ENCODE measurements around the gene CFAP157.

DNA sequence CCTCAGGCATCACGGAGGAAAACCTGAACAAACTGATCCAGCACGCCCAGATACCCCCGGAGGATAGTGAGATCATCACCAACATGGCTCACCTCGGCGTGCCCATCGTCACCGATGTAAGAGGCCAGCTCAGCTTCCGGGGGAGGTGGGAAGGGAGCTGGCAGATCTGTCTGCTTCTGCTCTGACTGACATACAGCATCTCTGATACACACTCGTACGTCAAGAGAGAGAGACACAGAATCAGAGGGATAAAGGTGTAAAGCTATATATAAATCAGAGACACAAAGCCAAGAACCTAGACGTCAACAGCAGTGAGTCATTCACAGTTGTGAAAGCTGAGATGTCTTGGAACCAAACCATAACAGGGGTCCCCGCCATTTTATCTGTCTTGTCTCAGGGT lies 30.1 kb upstream of the CFAP157 start:
- TF ChIP-seq, protein P1, sequence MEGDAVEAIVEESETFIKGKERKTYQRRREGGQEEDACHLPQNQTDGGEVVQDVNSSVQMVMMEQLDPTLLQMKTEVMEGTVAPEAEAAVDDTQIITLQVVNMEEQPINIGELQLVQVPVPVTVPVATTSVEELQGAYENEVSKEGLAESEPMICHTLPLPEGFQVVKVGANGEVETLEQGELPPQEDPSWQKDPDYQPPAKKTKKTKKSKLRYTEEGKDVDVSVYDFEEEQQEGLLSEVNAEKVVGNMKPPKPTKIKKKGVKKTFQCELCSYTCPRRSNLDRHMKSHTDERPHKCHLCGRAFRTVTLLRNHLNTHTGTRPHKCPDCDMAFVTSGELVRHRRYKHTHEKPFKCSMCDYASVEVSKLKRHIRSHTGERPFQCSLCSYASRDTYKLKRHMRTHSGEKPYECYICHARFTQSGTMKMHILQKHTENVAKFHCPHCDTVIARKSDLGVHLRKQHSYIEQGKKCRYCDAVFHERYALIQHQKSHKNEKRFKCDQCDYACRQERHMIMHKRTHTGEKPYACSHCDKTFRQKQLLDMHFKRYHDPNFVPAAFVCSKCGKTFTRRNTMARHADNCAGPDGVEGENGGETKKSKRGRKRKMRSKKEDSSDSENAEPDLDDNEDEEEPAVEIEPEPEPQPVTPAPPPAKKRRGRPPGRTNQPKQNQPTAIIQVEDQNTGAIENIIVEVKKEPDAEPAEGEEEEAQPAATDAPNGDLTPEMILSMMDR (IDR thresholded peaks at IDR 0.05) = no peak
- TF ChIP-seq POLR2A (IDR thresholded peaks at IDR 0.05) (no peak), EP300 (IDR thresholded peaks at IDR 0.05) (no peak)
